GM18861 (cell line): ENCODE data around the gene ANKRD18B.
"Not testable (repeated sequence)": the region's sequence is repeated elsewhere in the genome, so short reads cannot be mapped to it uniquely, and the experiment has no call there.

Experiments
- ATAC-seq: cut with Tn5 transposase; IDR thresholded peaks from one replicate; pipeline ENCODE4 v1.9.1; 2021; ENCODE audit not compliant: unreplicated experiment

Gene ANKRD18B

DNA sequence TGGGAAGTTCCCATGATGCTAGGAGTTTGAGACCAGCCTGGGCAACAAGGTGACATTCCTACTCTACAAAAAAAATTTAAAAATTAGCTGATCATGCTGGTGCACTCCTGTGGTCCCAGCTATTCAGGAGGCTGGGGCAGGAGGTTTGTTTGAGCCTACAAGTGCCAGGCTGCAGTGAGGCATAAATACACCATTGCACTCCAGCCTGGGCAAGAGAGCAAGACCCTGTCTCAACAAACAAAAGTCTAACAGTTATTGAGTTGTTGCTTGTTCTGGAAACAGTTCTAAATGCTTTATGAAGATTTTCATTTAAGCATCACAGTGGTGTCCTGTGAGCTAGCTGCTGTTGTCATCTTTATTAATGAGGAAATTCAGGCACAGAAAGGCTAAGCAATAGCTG is 4.0 kb downstream of the ANKRD18B start:
- ATAC-seq: not testable (repeated sequence)

DNA sequence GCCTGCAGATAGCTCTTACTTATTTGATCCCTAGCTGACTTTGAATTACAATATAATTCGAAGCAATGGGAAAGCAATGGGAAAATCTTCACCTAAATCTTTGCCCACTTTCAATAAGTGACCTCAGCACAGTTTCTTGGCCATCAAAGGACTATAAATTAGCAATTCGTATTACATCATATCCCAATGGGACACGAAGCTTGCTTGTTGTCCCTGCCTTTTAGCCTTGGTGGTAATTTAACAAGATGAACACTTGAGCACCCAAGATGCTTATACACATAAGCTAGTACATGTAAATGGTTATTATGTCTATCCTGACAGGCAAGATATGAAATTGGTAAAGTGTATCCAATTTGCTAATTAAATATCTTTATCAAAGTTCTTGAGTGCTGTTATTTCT is 9.9 kb downstream of the ANKRD18B start:
- ATAC-seq: not testable (repeated sequence)

DNA sequence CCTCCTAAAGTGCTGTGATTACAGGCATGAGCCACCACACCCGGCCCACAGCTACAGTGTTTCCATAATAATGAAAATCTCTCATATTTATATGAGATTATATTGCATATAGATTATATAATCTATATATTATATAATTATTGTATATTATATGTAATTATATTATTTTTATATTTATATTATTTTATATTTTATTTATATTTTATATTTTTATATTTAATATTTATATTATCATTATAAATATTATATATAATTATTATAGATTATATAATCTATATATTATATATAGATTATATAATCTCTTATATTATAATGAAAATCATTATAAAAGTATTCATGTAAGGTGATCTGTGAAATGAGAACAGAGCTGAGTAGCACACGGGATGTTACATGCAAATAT is 11.5 kb downstream of the ANKRD18B start:
- no peak for ATAC-seq

DNA sequence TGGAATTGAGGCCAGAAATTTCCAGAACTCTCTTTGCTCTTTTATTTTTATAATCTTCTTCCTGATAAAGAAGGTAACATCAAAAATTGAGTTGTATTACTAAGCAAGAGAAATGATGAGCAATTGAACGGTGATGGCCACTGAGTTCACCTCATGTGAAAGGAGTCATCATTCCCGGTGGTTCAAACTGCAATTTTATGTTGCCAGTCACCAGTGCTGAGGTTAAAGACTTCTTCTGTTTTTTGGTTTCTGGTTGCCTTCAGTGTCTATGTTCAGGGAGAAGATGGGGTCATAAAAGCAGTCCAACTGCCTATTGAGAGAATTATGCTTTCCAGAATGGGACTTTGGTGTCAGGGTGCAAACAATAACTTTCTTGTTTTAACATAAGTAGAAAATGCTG is 19.4 kb downstream of the ANKRD18B start:
- not testable (repeated sequence) for ATAC-seq

DNA sequence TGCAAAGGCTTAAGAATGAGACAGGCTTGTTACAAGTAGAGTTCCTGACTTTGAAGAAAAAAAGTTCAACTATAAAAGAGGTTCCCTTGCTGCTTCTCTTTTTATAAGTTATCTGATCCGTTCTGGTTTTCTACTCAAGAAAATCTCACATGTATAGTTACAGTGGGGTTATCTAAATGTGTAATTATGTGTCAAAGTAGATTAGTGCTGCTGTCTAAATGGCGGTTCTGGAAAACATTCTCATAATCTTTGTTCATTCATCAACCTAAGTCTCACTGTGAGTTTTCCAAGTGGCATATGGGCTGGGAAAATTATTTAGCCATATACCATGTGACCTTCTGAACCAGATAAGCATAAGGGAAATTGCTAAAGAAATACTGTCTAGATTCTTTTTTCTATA is 21.7 kb downstream of the ANKRD18B start:
- ATAC-seq: not testable (repeated sequence)

DNA sequence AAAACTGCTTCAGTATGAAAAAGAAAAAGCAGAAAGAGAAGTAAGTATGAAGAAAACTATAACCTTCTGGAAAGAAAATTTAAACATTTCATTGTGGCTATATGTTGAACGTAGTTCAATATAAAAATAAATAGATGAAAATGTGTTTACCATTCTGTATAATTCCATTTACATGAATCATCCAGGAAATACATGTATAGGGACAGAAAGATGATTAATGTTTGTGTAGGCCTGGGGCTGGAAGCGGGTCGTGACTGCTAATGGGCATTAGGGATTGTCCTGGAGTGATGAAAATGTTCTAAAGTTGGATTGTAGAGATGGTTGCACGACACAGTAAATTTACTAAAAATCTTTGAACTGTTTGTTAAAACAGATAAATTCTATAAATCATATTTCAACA is 24.8 kb downstream of the ANKRD18B start:
- not testable (repeated sequence) for ATAC-seq

DNA sequence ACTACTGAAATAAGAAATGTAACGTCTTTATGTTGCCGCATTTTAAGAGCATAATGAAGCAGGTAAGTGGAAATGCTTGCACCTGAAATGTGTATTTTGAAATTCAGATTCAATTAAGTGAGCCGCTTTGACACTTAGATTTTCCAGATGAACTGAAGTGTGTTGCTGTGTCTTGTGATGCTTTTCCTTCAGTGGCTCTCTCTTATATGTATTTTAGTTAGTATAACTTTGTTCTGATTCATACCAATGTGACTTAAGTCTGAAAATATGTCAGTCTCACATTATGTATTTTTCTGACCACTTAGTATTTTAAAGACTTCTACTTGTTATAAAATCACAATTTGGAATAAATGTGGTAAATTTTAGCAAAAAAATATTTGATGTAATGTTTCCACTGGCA is 25.4 kb downstream of the ANKRD18B start:
- not testable (repeated sequence) for ATAC-seq

DNA sequence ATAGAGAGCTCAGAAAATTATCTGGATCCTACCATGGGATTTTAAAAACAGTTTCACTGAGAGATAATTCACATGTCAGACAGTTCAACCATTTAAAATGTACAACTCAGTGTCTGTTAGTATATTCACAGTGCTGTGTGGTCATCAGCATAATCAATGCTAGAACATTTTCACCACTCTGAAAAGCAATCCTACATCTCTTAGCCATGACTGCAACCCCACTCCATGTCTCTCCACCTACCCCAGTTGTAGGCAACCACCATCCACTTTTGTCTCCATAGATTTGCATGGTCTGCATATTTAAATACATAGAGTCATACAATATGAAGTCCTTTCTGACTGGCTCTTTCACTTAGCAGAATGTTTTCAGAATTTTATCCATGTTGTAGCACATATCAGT is 27.1 kb downstream of the ANKRD18B start:
- not testable (repeated sequence) for ATAC-seq

DNA sequence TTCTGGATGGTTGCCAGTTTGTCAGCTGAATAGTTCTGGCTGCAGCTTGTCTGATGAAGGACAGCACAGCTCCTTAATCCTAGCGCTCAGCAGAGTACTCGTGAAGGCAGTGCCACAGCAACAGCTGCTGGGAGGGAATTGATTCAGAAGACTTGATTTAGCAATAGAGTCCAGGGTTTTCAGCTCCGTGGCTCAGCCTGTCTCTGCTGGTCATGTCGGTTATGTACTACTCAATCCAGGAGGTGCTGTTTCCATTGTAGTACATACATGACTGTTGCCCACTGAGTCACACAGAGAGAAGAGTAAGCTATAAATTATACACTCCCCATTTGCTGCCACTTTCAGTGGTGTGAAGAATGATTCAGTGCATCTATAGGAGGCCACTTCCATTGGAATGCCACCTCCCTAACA is 28.3 kb downstream of the ANKRD18B start:
- not testable (repeated sequence) for ATAC-seq

DNA sequence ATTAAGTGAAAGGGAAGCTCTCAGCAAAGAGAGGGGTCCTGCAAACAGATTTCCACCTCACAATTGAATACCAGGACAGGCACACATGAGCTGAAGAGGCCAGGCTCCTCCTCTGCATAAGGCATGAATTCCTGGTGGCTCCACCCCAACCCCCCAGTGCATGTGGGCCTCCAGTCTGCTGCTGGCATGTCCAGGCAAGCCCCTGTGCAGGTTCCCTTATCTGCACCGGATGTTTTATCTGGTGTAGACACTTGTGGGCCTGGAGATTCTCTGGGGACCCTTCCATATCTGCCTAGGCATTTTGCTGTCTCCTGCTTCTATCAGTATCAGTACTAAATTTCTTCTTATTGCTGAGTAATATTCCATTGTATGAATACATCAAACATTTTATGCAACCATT is 36.2 kb downstream of the ANKRD18B start:
- ATAC-seq: not testable (repeated sequence)

DNA sequence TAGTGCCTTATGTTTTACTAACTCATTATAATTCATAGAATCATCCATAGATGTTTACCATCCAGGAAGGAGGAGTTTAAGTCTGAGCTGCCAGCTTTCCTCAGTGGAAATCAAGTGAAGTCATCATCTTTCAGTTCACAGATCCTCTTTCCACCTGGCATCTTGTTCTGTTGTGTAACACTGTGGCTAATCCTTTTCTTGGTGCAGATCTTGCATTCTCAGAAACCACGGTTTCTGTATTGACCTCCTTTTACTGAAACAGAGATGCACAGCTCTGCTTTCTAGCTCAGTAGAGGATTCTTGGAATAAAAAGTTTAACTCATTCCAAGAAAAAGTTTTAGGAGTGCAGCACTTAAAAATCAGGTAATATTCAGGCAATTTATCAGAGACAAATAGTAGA is 38.1 kb downstream of the ANKRD18B start:
- not testable (repeated sequence) for ATAC-seq

DNA sequence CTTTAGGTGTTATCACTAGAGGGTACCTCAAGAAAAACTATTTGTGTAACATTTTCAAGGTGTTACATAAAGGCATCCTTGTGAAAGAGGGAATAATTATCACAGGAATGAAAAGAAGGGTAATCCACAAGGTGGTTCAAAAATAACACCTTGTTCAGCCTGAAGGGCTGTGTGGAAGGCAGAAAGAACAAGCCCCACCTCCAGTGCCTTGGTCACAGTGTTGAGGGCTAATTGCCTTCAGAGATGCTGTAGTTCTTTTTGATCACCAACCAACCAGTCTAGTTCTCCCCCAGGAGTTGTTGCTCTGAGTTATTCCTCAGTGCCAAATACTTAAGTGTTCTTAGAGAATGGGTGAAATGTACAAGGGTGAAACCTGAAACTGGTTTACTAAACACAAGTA is 43.7 kb downstream of the ANKRD18B start:
- not testable (repeated sequence) for ATAC-seq

DNA sequence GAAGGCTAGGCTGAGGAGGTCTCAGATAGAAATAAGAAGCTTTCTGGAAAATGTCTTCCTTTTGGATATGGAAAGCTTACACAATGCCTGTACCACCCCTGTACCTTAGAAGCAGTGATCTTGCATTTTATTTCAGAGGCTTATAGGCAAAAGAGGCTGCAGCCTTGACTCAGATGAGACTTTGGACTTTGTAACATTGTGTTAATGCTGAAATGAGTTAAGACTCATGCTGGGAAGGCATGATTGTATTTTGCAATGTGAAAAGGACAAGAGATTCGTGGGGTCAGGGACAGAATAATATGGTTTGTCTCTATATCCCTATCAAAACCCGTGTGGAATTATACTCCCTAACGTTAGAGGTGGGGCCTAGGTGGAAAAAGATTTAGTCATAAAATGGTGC is 53.7 kb downstream of the ANKRD18B start:
- not testable (repeated sequence) for ATAC-seq

DNA sequence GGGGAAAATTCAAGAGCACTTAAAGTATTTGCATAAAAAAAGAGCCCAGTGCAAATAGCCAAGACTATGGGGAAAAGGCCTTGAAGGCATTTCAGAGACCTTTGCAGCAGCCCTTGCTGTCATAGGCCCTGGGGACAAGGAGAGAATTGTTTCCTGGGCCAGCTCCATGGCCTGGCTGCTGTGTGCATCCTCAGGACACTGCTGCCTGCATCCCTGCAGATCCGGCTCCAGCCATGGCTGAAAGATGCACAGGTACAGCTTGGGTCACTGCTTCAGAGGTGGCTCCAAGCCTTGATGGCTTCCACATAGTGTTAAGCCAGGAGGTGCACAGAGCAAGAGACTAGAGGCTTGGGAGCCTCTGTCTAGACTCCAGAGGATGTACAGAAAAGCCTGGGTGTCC is 55.9 kb downstream of the ANKRD18B start:
- not testable (repeated sequence) for ATAC-seq

DNA sequence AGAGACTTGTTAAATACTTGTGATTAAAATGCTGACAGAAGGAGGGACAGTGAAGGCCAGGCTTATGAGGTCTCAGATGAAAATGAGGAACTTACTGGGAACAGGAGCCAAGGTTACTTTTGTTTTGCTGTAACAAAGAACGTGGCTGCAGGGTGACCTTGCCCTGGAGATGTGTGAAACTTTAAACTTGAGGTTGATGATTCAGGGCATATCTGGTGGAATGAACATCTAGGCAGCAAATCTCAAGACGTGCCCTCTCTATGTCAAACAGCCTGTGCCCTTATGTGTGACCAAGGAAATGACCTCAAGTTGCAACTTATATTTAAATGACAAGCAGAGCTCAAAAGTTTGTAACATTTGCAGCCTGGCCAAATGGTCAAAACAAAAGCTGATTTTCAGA is 58.6 kb downstream of the ANKRD18B start:
- not testable (repeated sequence) for ATAC-seq

DNA sequence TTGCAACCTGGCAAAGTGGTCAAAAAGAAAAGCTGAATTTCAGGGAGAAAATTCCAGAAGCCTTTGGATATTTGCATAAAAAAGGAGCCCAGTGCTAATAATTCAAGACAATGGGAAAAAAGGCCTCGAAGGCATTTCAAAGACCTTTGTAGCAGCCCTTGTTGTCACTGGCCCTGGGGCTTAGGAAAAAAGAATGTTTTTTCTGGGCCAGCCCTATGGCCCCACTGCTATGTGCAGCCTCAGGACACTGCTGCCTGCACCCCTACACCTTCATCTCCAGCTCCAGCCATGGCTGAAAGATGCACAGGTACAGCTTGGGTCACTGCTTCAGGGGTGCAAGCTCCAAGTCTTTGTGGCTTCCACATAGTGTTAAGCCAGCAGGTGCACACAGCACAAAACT is 62.1 kb downstream of the ANKRD18B start:
- not testable (repeated sequence) for ATAC-seq

DNA sequence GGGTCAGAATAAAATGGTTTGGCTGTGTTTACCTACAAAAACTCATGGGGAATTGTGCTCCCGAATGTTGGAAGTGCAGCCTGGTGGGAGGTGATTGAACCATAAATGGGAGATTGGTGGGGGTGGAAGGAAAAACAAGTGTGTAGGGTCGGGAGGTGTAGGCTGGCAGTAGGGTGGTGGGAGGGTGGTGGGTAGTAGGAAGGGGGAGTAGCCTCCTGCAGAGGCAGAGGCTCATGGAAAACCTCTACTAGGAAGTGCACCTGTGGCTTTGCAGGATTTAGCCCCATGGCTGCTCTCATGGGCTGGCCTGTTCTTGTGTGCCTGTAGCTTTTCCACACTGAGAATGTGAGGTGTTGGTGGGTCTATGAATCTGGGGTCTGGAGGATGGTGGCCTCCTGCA is 63.7 kb downstream of the ANKRD18B start:
- ATAC-seq: not testable (repeated sequence)

DNA sequence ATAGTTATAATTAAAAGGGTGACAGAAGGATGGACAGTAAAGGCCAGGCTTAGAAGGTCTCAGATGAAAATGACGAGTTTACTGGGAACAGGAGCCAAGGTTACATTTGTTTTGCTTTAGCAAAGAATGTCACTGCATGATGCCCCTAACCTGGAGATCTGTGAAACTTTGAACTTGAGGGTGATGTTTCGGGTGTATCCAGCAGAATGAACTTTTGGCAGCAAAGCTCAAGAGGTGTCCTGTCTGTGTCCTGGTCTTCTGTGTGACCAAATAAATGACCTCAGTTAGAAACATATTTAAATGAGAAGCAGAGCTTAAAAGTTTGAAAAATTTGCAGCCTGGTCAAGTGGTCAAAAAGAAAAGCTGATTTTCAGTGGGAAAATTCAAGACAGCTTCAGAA is 64.8 kb downstream of the ANKRD18B start:
- ATAC-seq: not testable (repeated sequence)

DNA sequence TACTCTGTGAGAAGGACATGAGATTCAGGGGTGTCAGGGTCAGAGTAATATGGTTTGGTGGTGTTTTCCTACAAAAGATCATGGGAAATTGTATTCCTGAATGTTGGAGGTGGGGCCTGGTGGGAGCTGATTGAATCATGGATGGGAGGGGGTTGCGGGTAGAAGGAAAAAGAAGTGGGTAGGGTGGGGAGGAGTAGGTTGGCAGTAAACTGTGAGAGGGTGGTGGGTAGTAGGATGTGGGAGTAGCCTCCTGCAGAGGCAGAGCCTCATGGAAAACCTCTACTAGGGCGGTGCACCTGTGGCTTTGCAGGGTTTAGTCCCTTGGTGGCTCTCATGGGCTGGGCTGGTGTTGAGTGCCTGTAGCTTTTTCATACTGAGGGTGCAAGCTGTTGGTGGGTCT is 66.8 kb downstream of the ANKRD18B start:
- not testable (repeated sequence) for ATAC-seq

DNA sequence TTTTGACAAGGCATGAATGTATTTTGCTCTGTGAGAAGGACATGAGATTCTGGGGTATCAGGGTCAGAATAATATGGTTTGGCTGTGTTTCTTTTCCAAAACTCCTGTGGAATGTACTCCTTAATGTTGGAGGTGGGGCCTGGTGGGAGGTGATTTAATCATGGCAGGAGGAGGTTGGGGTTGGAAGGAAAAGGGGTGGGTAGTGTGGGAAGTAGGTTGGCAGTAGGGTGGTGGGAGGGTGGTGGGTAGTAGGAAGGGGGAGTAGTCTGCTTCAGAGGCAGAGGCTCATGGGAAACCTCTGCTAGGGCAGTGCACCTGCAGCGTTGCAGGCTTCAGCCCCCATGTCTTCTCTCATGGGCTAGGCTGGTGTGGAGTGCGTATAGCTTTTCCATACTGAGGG is 72.9 kb downstream of the ANKRD18B start:
- ATAC-seq: not testable (repeated sequence)

DNA sequence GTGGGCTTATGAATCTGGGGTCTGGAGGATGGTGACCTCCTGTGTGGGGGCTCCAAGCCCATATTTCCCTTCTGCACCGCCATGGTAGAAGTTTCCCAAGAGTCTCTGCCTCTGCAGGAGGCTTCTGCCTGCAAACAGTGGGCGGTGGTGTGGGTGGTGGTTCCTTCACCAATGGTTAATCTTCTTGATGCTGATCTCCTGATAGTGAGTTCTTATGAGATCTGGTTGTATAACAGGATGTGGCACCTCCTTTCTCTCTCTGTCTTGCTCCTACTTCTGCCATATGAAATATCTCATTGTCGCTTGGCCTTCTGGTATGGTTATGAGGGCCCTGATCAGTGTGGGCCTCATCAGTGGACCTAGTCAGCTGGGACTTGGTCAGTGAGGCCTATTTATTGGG is 73.3 kb downstream of the ANKRD18B start:
- not testable (repeated sequence) for ATAC-seq

DNA sequence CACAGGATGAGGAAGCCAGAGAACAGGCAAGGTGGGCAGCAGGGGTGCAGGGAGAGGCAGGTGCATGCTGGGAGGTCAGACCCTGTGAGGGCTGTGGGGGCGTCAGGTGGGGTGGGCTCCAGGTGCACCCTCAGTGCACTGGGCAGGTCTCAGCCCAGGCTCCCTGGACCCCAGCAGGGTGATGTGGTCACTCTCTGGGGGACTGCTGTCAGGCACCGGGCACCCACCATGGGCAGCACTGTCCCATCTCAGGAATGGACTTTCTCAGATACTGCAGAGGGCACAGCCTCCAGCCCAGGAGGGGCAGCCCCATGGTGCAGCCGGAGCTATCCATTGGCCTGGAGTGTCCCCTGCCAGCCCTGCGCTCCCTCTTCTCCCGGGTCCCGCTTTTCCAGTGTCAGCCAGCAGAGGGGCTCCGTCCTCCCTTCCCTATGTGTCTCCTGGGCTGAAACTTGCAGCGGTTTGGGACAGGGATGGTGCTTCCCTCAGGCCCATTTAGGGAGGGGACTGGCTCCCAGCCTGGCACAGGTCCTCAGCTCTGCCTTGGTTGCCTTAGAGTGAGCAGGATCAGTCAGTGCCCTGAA is 74.8 kb downstream of the ANKRD18B start:
- not testable (repeated sequence) for ATAC-seq

DNA sequence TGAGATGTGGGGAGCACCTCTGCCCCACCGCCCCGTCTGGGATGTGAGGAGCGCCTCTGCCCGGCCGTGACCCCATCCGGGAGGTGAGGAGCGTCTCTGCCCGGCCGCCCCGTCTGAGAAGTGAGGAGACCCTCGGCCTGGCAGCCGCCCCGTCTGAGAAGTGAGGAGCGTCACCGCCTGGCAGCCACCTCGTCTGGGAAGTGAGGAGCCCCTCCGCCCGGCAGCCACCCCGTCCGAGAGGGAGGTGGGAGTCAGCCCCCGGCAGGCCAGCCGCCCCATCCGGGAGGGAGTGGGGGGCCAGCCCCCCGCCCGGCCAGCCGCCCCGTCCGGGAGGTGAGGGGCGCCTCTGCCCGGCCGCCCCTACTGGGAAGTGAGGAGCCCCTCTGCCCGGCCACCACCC is 76.9 kb downstream of the ANKRD18B start:
- ATAC-seq: not testable (repeated sequence)
